K562 (cell line): ENCODE measurements around the gene KCP. TPM values are rescaled to one million over a fixed set of nuclear protein-coding genes. Genes with fewer than 3 reads are reported as not detected.

Source experiments
- ASH1L ChIP-seq: fragments of 450-650 bp; IDR thresholded peaks from 2 replicates; pipeline ENCODE4 v1.6.1; 2018; ENCODE audit warnings: borderline replicate concordance, mild to moderate bottlenecking, low read depth; ENCODE audit not compliant: partially characterized antibody
- ESRRA ChIP-seq: fragments of 450-650 bp; IDR thresholded peaks from 2 replicates; pipeline ENCODE4 v1.6.1; 2014; ENCODE audit warnings: low read depth, mild to moderate bottlenecking, moderate library complexity, borderline replicate concordance
- NR2C2 ChIP-seq, 2 experiments: fragments of 200-800 bp in 1 of 2; sonication (Bioruptor generic) in 1 of 2; sonication (generic) in 1 of 2; formaldehyde crosslinking in 1 of 2; IDR thresholded peaks; 2 replicates each; pipeline versions ENCODE4 v1.6.1 to v1.8.0; 2016 to 2022; ENCODE audit warnings: mild to moderate bottlenecking in 1 of 2, missing compliant biosample characterization in 1 of 2, missing genetic modification characterization in 1 of 2, missing genetic modification reagents in 1 of 2
- XRCC4 ChIP-seq: IDR thresholded peaks from one replicate; pipeline ENCODE4 v1.6.1; 2011; ENCODE audit not compliant: insufficient read depth, insufficient read length; ENCODE audit errors: extremely low read depth
- ZKSCAN3 ChIP-seq: fragments of 250-450 bp; sonication (Bioruptor Pico); IDR thresholded peaks from 2 replicates; pipeline ENCODE4 v1.4.0; 2020
- polyA plus RNA-seq, 8 experiments: library from polyadenylated mRNA; depleted of rRNA in 4 of 8; stranded (reverse) in 5 of 8; unstranded in 3 of 8; fragments of >200 nt; fragmentation: Nextera tagmentation in 2 of 8; fragmentation: Illumina TruSeq in 1 of 8; extraction: Ambion mirVana in 2 of 8; extraction: Trizol in 1 of 8; gene quantifications; 2 replicates each; pipeline versions ENCODE4 v1.2.1 to v1.2.3, GENCODE V29; 2011 to 2014; ENCODE audit warnings: inconsistent platforms in 1 of 8, missing spikeins in 1 of 8
- total RNA-seq, 7 experiments: library from RNA; depleted of rRNA in 6 of 7; stranded (reverse); fragments of >200 nt in 6 of 7; fragmentation: Illumina TruSeq in 2 of 7; extraction: Trizol in 2 of 7; gene quantifications; 2 replicates each; pipeline versions ENCODE4 v1.2.1 to v1.2.3, GENCODE V29; 2011 to 2021; ENCODE audit warnings: low replicate concordance in 1 of 7
- TF ChIP-seq, protein P1 (sequence below): fragments of 450-650 bp; IDR thresholded peaks from 2 replicates; pipeline ENCODE4 v1.6.1; 2016; ENCODE audit warnings: mild to moderate bottlenecking, moderate library complexity
- TF ChIP-seq, protein P2 (sequence below): sonication (generic); formaldehyde crosslinking; IDR thresholded peaks from 2 replicates; pipeline ENCODE4 v1.8.1; 2023; ENCODE audit warnings: mild to moderate bottlenecking, missing genetic modification reagents
- TF ChIP-seq, protein P3 (sequence below): sonication (generic); formaldehyde crosslinking; IDR thresholded peaks from 2 replicates; pipeline ENCODE4 v1.8.0; 2022; ENCODE audit warnings: mild to moderate bottlenecking, missing genetic modification reagents

KCP gene
- total and polyA plus RNA-seq, 9 of the 15 experiments (the other 6 are each of a cell fraction or from before 2014, with no cell fraction given): 0.06 to 0.17 (median 0.12) TPM; not detected in 3

DNA sequence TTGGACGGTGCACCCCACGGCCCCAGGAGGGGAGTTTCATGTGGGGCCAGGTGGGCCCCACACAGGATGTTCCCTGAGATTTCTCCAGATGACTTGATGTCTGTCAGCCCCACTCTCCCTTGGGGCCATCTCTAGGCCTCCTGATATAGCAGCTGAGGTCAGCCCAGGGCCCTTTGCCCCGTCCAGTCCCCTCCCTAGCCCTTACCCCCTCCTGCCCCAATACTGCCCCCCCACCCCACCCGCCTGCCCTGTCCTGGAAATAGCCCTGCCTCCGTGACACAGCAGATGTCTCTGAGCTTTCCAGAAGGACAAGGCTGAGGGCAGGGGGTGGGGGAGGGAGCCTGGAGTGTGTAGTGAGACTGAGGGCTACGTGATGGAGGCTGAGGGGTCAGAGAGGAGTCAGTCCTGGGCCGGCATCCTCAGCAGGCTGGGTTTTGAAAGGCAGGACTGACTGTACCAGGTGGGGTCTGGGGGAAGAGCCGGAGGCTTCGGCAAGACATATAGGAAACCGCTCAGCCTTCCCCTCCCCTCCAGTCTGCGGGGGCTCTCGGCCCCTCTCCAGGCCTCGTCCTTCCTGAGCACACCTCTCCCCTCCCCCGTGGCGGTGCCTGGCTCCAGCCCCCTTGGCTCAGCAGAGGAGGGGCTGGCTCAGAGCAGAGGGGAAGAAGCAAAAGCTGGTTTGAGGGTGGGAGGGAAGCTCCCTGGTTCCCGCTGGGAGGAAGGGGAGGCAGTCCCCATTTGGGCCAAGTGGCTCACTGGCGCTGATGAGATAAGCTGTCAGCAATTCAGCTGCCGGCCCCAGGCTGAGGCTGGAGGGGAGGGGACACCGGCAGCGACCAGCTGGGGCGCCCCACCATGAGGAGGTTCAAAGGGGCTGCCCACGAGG is 78.3 kb downstream of the KCP start (continued):
- TF ChIP-seq, protein P1, sequence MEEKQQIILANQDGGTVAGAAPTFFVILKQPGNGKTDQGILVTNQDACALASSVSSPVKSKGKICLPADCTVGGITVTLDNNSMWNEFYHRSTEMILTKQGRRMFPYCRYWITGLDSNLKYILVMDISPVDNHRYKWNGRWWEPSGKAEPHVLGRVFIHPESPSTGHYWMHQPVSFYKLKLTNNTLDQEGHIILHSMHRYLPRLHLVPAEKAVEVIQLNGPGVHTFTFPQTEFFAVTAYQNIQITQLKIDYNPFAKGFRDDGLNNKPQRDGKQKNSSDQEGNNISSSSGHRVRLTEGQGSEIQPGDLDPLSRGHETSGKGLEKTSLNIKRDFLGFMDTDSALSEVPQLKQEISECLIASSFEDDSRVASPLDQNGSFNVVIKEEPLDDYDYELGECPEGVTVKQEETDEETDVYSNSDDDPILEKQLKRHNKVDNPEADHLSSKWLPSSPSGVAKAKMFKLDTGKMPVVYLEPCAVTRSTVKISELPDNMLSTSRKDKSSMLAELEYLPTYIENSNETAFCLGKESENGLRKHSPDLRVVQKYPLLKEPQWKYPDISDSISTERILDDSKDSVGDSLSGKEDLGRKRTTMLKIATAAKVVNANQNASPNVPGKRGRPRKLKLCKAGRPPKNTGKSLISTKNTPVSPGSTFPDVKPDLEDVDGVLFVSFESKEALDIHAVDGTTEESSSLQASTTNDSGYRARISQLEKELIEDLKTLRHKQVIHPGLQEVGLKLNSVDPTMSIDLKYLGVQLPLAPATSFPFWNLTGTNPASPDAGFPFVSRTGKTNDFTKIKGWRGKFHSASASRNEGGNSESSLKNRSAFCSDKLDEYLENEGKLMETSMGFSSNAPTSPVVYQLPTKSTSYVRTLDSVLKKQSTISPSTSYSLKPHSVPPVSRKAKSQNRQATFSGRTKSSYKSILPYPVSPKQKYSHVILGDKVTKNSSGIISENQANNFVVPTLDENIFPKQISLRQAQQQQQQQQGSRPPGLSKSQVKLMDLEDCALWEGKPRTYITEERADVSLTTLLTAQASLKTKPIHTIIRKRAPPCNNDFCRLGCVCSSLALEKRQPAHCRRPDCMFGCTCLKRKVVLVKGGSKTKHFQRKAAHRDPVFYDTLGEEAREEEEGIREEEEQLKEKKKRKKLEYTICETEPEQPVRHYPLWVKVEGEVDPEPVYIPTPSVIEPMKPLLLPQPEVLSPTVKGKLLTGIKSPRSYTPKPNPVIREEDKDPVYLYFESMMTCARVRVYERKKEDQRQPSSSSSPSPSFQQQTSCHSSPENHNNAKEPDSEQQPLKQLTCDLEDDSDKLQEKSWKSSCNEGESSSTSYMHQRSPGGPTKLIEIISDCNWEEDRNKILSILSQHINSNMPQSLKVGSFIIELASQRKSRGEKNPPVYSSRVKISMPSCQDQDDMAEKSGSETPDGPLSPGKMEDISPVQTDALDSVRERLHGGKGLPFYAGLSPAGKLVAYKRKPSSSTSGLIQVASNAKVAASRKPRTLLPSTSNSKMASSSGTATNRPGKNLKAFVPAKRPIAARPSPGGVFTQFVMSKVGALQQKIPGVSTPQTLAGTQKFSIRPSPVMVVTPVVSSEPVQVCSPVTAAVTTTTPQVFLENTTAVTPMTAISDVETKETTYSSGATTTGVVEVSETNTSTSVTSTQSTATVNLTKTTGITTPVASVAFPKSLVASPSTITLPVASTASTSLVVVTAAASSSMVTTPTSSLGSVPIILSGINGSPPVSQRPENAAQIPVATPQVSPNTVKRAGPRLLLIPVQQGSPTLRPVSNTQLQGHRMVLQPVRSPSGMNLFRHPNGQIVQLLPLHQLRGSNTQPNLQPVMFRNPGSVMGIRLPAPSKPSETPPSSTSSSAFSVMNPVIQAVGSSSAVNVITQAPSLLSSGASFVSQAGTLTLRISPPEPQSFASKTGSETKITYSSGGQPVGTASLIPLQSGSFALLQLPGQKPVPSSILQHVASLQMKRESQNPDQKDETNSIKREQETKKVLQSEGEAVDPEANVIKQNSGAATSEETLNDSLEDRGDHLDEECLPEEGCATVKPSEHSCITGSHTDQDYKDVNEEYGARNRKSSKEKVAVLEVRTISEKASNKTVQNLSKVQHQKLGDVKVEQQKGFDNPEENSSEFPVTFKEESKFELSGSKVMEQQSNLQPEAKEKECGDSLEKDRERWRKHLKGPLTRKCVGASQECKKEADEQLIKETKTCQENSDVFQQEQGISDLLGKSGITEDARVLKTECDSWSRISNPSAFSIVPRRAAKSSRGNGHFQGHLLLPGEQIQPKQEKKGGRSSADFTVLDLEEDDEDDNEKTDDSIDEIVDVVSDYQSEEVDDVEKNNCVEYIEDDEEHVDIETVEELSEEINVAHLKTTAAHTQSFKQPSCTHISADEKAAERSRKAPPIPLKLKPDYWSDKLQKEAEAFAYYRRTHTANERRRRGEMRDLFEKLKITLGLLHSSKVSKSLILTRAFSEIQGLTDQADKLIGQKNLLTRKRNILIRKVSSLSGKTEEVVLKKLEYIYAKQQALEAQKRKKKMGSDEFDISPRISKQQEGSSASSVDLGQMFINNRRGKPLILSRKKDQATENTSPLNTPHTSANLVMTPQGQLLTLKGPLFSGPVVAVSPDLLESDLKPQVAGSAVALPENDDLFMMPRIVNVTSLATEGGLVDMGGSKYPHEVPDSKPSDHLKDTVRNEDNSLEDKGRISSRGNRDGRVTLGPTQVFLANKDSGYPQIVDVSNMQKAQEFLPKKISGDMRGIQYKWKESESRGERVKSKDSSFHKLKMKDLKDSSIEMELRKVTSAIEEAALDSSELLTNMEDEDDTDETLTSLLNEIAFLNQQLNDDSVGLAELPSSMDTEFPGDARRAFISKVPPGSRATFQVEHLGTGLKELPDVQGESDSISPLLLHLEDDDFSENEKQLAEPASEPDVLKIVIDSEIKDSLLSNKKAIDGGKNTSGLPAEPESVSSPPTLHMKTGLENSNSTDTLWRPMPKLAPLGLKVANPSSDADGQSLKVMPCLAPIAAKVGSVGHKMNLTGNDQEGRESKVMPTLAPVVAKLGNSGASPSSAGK: no peak; the same call in 1 of the 2 replicates
- TF ChIP-seq, protein P2, sequence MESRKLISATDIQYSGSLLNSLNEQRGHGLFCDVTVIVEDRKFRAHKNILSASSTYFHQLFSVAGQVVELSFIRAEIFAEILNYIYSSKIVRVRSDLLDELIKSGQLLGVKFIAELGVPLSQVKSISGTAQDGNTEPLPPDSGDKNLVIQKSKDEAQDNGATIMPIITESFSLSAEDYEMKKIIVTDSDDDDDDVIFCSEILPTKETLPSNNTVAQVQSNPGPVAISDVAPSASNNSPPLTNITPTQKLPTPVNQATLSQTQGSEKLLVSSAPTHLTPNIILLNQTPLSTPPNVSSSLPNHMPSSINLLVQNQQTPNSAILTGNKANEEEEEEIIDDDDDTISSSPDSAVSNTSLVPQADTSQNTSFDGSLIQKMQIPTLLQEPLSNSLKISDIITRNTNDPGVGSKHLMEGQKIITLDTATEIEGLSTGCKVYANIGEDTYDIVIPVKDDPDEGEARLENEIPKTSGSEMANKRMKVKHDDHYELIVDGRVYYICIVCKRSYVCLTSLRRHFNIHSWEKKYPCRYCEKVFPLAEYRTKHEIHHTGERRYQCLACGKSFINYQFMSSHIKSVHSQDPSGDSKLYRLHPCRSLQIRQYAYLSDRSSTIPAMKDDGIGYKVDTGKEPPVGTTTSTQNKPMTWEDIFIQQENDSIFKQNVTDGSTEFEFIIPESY: no peak
- no peak for TF ChIP-seq XRCC4
- TF ChIP-seq ASH1L: no peak
- TF ChIP-seq, protein P3, sequence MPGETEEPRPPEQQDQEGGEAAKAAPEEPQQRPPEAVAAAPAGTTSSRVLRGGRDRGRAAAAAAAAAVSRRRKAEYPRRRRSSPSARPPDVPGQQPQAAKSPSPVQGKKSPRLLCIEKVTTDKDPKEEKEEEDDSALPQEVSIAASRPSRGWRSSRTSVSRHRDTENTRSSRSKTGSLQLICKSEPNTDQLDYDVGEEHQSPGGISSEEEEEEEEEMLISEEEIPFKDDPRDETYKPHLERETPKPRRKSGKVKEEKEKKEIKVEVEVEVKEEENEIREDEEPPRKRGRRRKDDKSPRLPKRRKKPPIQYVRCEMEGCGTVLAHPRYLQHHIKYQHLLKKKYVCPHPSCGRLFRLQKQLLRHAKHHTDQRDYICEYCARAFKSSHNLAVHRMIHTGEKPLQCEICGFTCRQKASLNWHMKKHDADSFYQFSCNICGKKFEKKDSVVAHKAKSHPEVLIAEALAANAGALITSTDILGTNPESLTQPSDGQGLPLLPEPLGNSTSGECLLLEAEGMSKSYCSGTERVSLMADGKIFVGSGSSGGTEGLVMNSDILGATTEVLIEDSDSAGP (CRISPR knock-in tag): no peak
- TF ChIP-seq NR2C2 (CRISPR knock-in tag; IDR thresholded peaks at IDR 0.05): no peak
- peak; percentile 87 for TF ChIP-seq NR2C2 (tag; IDR thresholded peaks at IDR 0.05)
- no peak for TF ChIP-seq ZKSCAN3 (CRISPR knock-in tag)
- peak; percentile 47; the same call in 1 of the 2 replicates for TF ChIP-seq ESRRA
